Astrocyte (in vitro differentiated cells and primary cell): Measurements from ENCODE around the gene PTPN14. TPM values are rescaled to one million over a fixed set of nuclear protein-coding genes. Genes with fewer than 3 reads are reported as not detected.
A peak's percentile ranks its signal among the peaks of the same experiment; 100 is the strongest.
"Not testable (repeated sequence)": the region's sequence is repeated elsewhere in the genome, so short reads cannot be mapped to it uniquely, and the experiment has no call there.

Experiments used
- DNase-seq: peaks from one replicate; pipeline ENCODE4 v3.0.0-alpha.2; 2010; ENCODE audit warnings: low read depth
- FAIRE-seq: peaks from 2 replicates; lab custom pipeline; 2011; peaks lifted over from hg19 to GRCh38; lab: Jason Lieb, UNC
- H2AFZ ChIP-seq: 2 replicates; pipeline ENCODE4 v1.6.0; 2012; ENCODE audit warnings: low read depth, low read length, inconsistent platforms
- H3K27ac ChIP-seq: 2 replicates; pipeline ENCODE4 v1.5.1; 2011; ENCODE audit warnings: low read depth, low read length, inconsistent platforms
- H3K27me3 ChIP-seq: 2 replicates; pipeline ENCODE4 v1.6.0; 2011; ENCODE audit warnings: low read length, inconsistent platforms; ENCODE audit not compliant: insufficient read depth
- H3K36me3 ChIP-seq: 2 replicates; pipeline ENCODE4 v1.5.1; 2011; ENCODE audit warnings: low read length, inconsistent platforms; ENCODE audit not compliant: insufficient read depth
- H3K4me1 ChIP-seq: 2 replicates; pipeline ENCODE4 v1.5.1; 2011; ENCODE audit warnings: low read length, inconsistent platforms; ENCODE audit not compliant: insufficient read depth
- H3K4me2 ChIP-seq: 2 replicates; pipeline ENCODE4 v1.6.0; 2012; ENCODE audit warnings: low read length, inconsistent platforms
- H3K4me3 ChIP-seq: 2 replicates; pipeline ENCODE4 v1.5.1; 2011; ENCODE audit warnings: low read depth, mild to moderate bottlenecking, low read length, inconsistent platforms; ENCODE audit not compliant: insufficient read depth
- H3K79me2 ChIP-seq: 2 replicates; pipeline ENCODE4 v1.6.0; 2012; ENCODE audit warnings: mild to moderate bottlenecking, low read length, inconsistent platforms; ENCODE audit not compliant: insufficient read depth
- H3K9ac ChIP-seq: 2 replicates; pipeline ENCODE4 v1.6.0; 2012; ENCODE audit warnings: mild to moderate bottlenecking, low read length, inconsistent platforms
- H3K9me3 ChIP-seq: 2 replicates; pipeline ENCODE4 v1.5.1; 2012; ENCODE audit warnings: low read depth, mild to moderate bottlenecking, low read length, inconsistent platforms; ENCODE audit not compliant: insufficient read depth
- H4K20me1 ChIP-seq: 2 replicates; pipeline ENCODE4 v1.6.0; 2012; ENCODE audit warnings: low read length, inconsistent platforms; ENCODE audit not compliant: insufficient read depth
- H3K27ac Mint-ChIP-seq: one replicate; pipeline ENCODE4 v1.8.0; 2021; ENCODE audit warnings: mild to moderate bottlenecking, mixed read lengths; ENCODE audit not compliant: unreplicated experiment
- H3K27me3 Mint-ChIP-seq: one replicate; pipeline ENCODE4 v1.8.0; 2021; ENCODE audit warnings: low read depth, mixed read lengths; ENCODE audit not compliant: unreplicated experiment
- H3K36me3 Mint-ChIP-seq: one replicate; pipeline ENCODE4 v1.8.0; 2021; ENCODE audit warnings: low read depth, mixed read lengths; ENCODE audit not compliant: unreplicated experiment
- H3K4me1 Mint-ChIP-seq: one replicate; pipeline ENCODE4 v1.8.0; 2021; ENCODE audit warnings: low read depth, mixed read lengths; ENCODE audit not compliant: unreplicated experiment
- H3K4me3 Mint-ChIP-seq: one replicate; pipeline ENCODE4 v1.8.0; 2021; ENCODE audit warnings: mild to moderate bottlenecking, moderate library complexity, mixed read lengths; ENCODE audit not compliant: unreplicated experiment
- H3K9me3 Mint-ChIP-seq: one replicate; pipeline ENCODE4 v1.8.0; 2021; ENCODE audit warnings: mild to moderate bottlenecking, mixed read lengths; ENCODE audit not compliant: unreplicated experiment
- EZH2 ChIP-seq: IDR thresholded peaks from 2 replicates; pipeline ENCODE4 v1.6.1; 2012; ENCODE audit warnings: mild to moderate bottlenecking, low read length, inconsistent platforms; ENCODE audit not compliant: insufficient read depth
- total RNA-seq: library from RNA; stranded (reverse); gene quantifications from 2 replicates; pipeline ENCODE4 v1.2.1, GENCODE V29; 2021
- TF ChIP-seq, protein P1 (sequence below): IDR thresholded peaks from 2 replicates; pipeline ENCODE4 v1.5.1; 2011; ENCODE audit warnings: low read depth, mild to moderate bottlenecking, inconsistent platforms, low read length, moderate library complexity; ENCODE audit not compliant: insufficient read depth

PTPN14 gene
- total RNA-seq, 1 donor from 2014 or later: 177 TPM

DNA sequence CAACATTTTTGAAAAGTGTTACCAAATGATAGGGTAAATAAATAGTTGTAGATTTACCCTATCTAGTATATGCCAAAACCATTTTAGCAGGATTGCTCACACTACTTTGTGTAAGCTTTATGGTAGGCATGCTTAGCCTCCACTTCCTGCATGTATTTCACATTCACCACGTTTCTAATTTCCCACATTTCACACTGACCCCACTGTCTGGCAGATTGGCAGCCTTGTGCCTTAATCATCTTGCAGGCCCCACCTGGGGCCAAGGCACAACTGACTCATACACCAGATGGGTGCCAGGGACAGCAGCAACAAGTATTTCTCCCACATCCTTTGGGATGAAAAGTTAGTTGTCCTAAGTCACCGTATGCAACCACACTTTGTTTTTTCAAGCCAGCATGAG, 30.4 kb upstream of the PTPN14 start:
- H3K9me3 ChIP-seq: peaks cover 2% of the 10 kb centered on the region
- H3K4me3 ChIP-seq: no peak overlapping the region
- H3K79me2 ChIP-seq: no peaks in the 10 kb centered on the region
- Mint-ChIP-seq H3K9me3 (peaks cover 7% of the 10 kb centered on the region), H3K27me3 (no peaks in the 10 kb centered on the region), H3K27ac (peak overlapping the region; percentile 54), H3K36me3 (no peaks in the 10 kb centered on the region), H3K4me1 (peaks cover 26% of the 10 kb centered on the region), H3K4me3 (peak overlapping the region; percentile 37)
- H3K9ac ChIP-seq: no peak overlapping the region
- peak overlapping the region; percentile 35 for H3K27ac ChIP-seq
- TF ChIP-seq EZH2: no peak
- TF ChIP-seq, protein P1, sequence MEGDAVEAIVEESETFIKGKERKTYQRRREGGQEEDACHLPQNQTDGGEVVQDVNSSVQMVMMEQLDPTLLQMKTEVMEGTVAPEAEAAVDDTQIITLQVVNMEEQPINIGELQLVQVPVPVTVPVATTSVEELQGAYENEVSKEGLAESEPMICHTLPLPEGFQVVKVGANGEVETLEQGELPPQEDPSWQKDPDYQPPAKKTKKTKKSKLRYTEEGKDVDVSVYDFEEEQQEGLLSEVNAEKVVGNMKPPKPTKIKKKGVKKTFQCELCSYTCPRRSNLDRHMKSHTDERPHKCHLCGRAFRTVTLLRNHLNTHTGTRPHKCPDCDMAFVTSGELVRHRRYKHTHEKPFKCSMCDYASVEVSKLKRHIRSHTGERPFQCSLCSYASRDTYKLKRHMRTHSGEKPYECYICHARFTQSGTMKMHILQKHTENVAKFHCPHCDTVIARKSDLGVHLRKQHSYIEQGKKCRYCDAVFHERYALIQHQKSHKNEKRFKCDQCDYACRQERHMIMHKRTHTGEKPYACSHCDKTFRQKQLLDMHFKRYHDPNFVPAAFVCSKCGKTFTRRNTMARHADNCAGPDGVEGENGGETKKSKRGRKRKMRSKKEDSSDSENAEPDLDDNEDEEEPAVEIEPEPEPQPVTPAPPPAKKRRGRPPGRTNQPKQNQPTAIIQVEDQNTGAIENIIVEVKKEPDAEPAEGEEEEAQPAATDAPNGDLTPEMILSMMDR: no peak
- no peaks in the 10 kb centered on the region for H3K36me3 ChIP-seq
- no peaks in the 10 kb centered on the region for H4K20me1 ChIP-seq
- H3K4me1 ChIP-seq: peaks cover 17% of the 10 kb centered on the region
- FAIRE-seq (peak; percentile 82), DNase-seq (peak; percentile 93)
- H2AFZ ChIP-seq: no peak overlapping the region
- peak overlapping the region; percentile 51 for H3K4me2 ChIP-seq
- no peaks in the 10 kb centered on the region for H3K27me3 ChIP-seq

DNA sequence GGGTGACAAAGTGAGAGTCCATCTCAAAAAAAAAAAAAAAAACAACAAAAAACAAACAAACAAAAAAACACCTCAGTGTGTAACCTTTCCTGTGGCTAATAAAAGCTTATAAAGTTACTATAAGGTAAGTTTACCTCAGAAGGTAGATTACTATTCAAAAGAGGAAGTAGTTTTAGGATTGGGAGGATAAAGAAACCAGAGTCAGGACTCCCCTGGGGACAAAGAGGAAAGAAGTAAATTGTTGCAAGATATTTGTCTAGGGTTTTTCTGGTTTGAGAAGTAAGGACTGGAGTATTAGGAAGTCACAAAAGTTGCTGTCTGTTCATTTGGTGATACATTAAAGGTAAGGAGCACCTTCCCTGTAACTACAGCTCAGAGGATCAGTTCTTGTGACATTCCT, 27.8 kb upstream of the PTPN14 start:
- Histone ChIP-seq H4K20me1 (no peaks in the 10 kb centered on the region), H3K36me3 (no peaks in the 10 kb centered on the region), H3K9me3 (peaks cover 12% of the 10 kb centered on the region), H2AFZ (no peak overlapping the region), H3K9ac (no peak overlapping the region), H3K27me3 (no peaks in the 10 kb centered on the region), H3K27ac (no peak overlapping the region), H3K4me1 (peaks cover 13% of the 10 kb centered on the region), H3K4me2 (no peak overlapping the region), H3K79me2 (no peaks in the 10 kb centered on the region), H3K4me3 (no peak overlapping the region)
- no peak for DNase-seq
- Mint-ChIP-seq H3K27ac (no peak overlapping the region), H3K36me3 (peaks cover 10% of the 10 kb centered on the region), H3K27me3 (no peaks in the 10 kb centered on the region), H3K4me3 (no peak overlapping the region), H3K4me1 (peaks cover 21% of the 10 kb centered on the region), H3K9me3 (peaks cover 22% of the 10 kb centered on the region)
- no peak for TF ChIP-seq EZH2
- FAIRE-seq: no peak

DNA sequence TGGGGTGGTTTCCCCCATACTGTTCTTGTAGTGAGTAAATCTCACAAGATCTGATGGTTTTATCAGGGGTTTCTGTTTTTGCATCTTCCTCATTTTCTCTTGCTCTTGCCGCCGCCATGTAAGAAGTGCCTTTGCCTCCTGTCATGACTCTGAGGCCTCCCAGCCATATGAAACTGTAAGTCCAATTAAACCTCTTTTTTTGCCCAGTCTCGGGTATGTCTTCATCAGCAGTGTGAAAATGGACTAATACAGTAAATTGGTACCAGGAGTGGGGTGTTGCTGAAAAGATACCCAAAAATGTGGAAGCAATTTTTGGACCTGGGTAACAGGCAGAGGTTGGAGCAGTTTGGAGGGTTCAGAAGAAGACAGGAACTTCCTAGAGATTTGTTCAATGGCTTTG, 24.7 kb upstream of the PTPN14 start:
- DNase-seq, H3K4me3 Mint-ChIP-seq, H3K9ac ChIP-seq, H3K27ac ChIP-seq, H3K4me1 ChIP-seq, H3K27me3 ChIP-seq, H3K36me3 ChIP-seq, H3K36me3 Mint-ChIP-seq, H3K4me3 ChIP-seq, H3K27me3 Mint-ChIP-seq, H3K27ac Mint-ChIP-seq, H3K4me2 ChIP-seq, FAIRE-seq, H3K79me2 ChIP-seq, H4K20me1 ChIP-seq, H2AFZ ChIP-seq: not testable (repeated sequence)
- H3K9me3 ChIP-seq: peaks cover 12% of the 10 kb centered on the region
- peaks cover 20% of the 10 kb centered on the region for H3K4me1 Mint-ChIP-seq
- peaks cover 22% of the 10 kb centered on the region for H3K9me3 Mint-ChIP-seq
